AG04449 (cell line): Measurements from ENCODE around the gene MATCAP1.

Source experiments
- CTCF ChIA-PET: fragments of 350-600 bp; formaldehyde crosslinking; extraction: SDS; loops from one replicate; lab custom pipeline; 2021; ENCODE audit warnings: antibody characterized with exemption; lab: Yijun Ruan, JAX
- POLR2A ChIA-PET: fragments of 400-600, 350-600 bp; formaldehyde crosslinking; extraction: SDS; loops from one replicate; lab custom pipeline; 2020; ENCODE audit warnings: antibody characterized with exemption, inconsistent platforms; lab: Yijun Ruan, JAX
- DNase-seq: peaks from one replicate; pipeline ENCODE4 v3.0.0-alpha.2; 2010; ENCODE audit warnings: low read depth, low spot score
- H3K4me3 ChIP-seq: 2 replicates; pipeline ENCODE4 v1.5.1; 2011; ENCODE audit warnings: low read depth, mild to moderate bottlenecking, control low read depth, low read length
- TF ChIP-seq, protein P1 (sequence below): IDR thresholded peaks from one replicate; pipeline ENCODE4 v1.5.1; 2011; ENCODE audit warnings: mild to moderate bottlenecking, moderate library complexity, low read length, control low read depth, inconsistent platforms; ENCODE audit not compliant: insufficient read depth; ENCODE audit errors: missing control alignments

Gene MATCAP1

DNA sequence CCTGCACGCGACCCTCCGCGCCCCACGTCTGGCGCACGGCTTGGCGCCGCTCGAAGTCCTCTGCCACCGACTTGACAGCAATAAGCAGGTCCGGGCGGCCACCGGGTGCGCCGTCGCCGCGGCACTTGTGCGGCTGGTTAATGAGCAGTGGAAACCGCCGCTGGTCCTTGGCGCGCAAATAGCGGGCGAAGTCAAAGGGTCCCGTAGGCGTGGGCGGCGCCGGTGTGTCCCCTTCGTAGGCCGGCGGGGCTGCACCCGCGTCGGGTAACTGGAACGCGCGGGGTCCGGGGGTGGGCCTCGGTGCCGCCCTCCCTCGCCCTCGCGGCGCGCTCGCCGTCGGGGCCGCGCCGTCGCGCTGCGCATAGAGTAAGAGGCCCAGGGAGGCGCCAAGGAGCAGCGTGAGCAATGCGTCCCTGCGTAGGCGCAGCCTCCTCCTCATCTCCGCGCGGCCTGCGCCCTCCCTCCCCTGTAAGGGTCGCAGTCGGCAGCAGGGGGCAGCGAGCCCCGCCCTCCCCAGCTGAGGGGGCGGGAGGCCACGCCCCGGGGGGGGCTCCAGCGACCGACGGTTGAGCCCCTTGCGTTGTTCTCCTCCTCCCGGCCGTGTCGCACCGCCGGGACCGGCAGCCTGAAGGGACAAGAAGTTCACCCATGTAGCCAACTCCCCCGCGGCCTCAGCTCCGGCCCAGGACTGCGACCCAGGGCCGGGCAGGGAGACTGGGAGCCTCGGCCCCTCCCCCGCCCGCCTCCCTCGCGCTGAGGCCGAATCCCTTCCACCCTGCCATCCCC, 33.5 kb downstream of the MATCAP1 start:
- DNase-seq = no peak
- peak overlapping the region; percentile 64 for H3K4me3 ChIP-seq
- ChIA-PET POLR2A (interaction anchor here (0.6 to 1.5 kb wide), 8 partner anchors 9 to 211 kb away, joined by 3 to 6 read pairs (median 4); partner anchors contain the start of gene NOL3), CTCF (interaction anchor here (0.8 to 13.2 kb wide), 13 partner anchors 9 to 192 kb away, joined by 3 to 241 read pairs (median 5); partner anchors contain the start of genes CES3, FBXL8, NOL3 and TRADD)
- TF ChIP-seq, protein P1, sequence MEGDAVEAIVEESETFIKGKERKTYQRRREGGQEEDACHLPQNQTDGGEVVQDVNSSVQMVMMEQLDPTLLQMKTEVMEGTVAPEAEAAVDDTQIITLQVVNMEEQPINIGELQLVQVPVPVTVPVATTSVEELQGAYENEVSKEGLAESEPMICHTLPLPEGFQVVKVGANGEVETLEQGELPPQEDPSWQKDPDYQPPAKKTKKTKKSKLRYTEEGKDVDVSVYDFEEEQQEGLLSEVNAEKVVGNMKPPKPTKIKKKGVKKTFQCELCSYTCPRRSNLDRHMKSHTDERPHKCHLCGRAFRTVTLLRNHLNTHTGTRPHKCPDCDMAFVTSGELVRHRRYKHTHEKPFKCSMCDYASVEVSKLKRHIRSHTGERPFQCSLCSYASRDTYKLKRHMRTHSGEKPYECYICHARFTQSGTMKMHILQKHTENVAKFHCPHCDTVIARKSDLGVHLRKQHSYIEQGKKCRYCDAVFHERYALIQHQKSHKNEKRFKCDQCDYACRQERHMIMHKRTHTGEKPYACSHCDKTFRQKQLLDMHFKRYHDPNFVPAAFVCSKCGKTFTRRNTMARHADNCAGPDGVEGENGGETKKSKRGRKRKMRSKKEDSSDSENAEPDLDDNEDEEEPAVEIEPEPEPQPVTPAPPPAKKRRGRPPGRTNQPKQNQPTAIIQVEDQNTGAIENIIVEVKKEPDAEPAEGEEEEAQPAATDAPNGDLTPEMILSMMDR = peak; percentile 10

DNA sequence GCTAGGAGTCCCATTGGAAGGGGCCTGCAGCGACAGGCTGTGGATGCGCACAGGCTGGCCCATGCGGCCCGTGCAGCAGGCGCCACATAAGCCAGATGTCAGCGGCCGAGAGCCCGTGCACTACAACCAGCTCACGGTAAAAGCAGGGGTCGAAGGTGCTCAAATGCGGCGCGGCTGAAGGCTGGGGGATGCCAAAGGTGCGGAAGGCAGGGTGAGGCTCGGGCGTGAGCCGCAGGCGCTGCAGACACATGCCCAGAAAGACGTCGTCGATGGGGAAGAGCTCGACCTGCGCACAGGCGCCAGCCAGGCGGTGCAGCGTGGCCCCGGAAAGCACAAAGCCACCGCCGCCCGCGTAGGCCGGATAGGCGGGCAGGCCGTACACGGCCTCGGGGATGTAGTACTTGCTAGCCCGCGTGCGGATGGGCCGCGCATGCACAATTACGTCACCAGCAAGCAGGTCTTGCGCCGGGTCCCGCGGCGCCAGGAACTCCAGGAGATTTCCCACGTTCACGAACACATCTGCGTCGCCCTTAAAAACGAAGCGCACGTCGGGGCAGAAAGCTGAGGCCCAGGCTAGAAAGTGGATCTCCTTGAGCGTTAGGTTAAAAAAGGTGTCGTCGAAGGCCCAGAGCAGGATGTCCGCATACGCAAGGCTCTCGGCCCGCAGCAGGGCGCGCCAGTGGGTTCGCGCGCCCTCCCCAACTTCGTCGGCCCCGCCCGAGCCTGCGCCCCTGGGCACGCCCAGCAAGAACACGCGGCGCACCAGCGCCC, 34.3 kb downstream of the MATCAP1 start:
- no peak for DNase-seq
- TF ChIP-seq, protein P1 = no peak
- ChIA-PET POLR2A (no interaction called here), CTCF (interaction anchor here (0.5 to 1.7 kb wide), 6 partner anchors 8 to 188 kb away, joined by 3 to 5 read pairs (median 4); partner anchors contain the start of gene CES3)
- H3K4me3 ChIP-seq = peak overlapping the region; percentile 18

DNA sequence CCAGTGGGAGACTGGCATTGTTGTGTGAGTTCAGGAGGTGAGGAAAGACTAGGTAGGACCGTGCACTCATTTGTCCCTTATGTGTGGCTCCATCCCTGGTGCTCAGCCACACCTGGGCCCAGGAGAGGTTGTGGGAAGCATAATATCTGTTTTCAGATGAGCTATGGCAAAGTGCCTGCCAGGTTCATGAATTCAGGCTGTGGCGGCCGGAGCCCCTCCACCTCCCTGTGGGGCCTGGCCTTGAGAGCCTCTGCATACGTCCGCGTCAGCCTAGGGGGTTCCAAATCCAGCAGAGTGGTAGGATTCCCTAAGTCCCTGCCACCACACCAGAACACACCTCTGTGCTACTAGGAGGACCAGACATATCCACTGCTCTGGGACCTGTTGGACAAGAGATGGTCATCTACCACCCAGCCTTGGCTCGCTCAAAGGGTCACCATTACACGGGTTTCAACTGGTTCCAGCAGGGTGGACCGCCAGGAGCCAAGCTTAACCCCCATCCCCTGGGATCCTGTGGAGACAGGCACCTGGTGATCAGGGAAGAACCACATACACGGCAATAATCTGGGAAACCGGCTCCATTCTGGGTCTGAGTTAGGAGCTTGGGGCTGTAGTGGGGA, 35.0 kb downstream of the MATCAP1 start:
- H3K4me3 ChIP-seq = no peak overlapping the region
- POLR2A ChIA-PET = interaction anchor here (0.7 kb wide), 1 partner anchor 47 kb away, joined by 3 read pairs; no protein-coding TSS in a partner anchor
- DNase-seq = no peak
- CTCF ChIA-PET = interaction anchor here (0.7 to 1.7 kb wide), 5 partner anchors 9 to 187 kb away, joined by 3 to 5 read pairs (median 4); partner anchors contain the start of gene CES3
- TF ChIP-seq, protein P1 = no peak

DNA sequence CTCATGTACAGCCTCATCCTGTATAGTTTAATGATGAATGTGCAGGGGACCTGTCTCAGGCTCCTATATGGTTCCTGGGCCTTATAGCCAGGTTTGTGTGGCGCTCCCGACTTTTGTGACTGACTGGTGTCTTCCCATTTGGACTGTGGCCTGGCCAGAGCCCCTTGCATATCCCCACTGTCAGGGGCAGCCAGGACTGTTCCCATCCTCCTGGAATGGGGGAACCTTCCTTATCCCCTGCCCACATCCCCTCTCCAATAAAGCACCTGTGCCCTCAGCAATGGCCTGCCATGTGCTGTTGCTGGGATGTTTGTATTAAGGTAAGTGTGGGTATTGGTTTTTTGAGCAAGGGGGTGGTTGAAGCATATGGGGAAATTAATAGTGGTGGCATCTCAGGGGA, 35.5 kb downstream of the MATCAP1 start:
- TF ChIP-seq, protein P1 = no peak
- H3K4me3 ChIP-seq = no peak overlapping the region
- no peak for DNase-seq
- CTCF ChIA-PET = interaction anchor here (1.0 to 1.3 kb wide), 2 partner anchors 9 to 170 kb away, joined by 4 to 5 read pairs; no protein-coding TSS in a partner anchor
- POLR2A ChIA-PET = interaction anchor here (0.7 kb wide), 1 partner anchor 46 kb away, joined by 3 read pairs; no protein-coding TSS in a partner anchor

DNA sequence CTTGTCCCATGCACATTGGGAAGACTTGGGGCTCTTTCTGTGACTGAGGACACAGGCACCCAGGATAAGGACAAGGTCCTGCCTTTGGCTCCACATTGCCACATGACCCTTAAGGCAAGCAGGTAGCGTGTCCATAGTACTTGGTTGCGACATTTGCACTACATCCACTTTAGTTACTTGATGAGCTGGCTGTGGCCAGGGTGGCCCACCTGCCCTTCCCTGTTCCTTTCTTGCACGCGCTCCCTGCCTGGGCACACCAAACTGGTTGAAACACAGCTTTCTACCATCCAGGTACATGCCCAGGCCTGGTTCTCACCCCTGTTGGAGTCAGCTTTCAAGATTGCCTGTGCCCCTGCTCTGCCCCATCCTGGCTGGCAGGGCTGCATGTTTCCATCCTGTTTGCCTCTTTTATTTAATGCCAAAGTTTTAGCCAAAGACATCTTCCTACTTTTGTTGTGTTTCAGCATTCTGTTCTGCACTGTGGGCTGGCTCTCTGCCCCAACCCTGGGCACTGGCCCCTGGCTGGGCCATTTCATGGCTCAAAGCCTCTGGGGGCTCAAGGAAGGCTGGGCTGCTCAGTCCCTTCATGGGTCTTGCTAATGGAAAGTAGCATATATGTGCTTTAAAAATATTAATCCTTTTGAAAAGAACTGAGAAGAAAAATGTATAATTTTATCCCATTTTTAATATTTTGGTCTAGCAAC, 36.2 kb downstream of the MATCAP1 start:
- CTCF ChIA-PET = interaction anchor here (0.6 kb wide), 1 partner anchor 16 kb away, joined by 3 read pairs; no protein-coding TSS in a partner anchor
- TF ChIP-seq, protein P1 = no peak
- POLR2A ChIA-PET = no interaction called here
- H3K4me3 ChIP-seq = no peak overlapping the region
- DNase-seq = no peak
